Natural killer cell (primary cell): ENCODE measurements around the gene FAHD2A. TPM values are rescaled to one million over a fixed set of nuclear protein-coding genes. Genes with fewer than 3 reads are reported as not detected.
"Not testable (repeated sequence)": the region's sequence is repeated elsewhere in the genome, so short reads cannot be mapped to it uniquely, and the experiment has no call there.

Experiments used
- ATAC-seq, 3 donors: fragments of 150-1000 bp in 2 of 3; fragments of 200-7000 bp in 1 of 3; cut with Tn5 transposase; 1 replicate in 1 of 3; 2 replicates in 2 of 3; pipeline ENCODE4 v1.10.0; 2021; ENCODE audit warnings: mild to moderate bottlenecking in 2 of 3, moderate library complexity in 2 of 3
- DNase-seq, 2 donors: peaks; one replicate each; pipeline versions ENCODE4 v3.0.0 to v3.0.0-alpha.2; 2013 to 2021; ENCODE audit warnings: mixed read lengths in 1 of 2
- H3K27ac ChIP-seq: one replicate; pipeline ENCODE4 v1.5.1; 2013; ENCODE audit warnings: mild to moderate bottlenecking, low read length
- H3K27me3 ChIP-seq: one replicate; pipeline ENCODE4 v1.6.1; 2013; ENCODE audit warnings: low read length; ENCODE audit not compliant: control insufficient read depth, insufficient read depth
- H3K36me3 ChIP-seq: one replicate; pipeline ENCODE4 v1.6.1; 2013; ENCODE audit warnings: low read length; ENCODE audit not compliant: control insufficient read depth, insufficient read depth
- H3K4me1 ChIP-seq: one replicate; pipeline ENCODE4 v1.6.1; 2013; ENCODE audit warnings: low read length; ENCODE audit not compliant: control insufficient read depth, insufficient read depth
- H3K4me3 ChIP-seq: one replicate; pipeline ENCODE4 v1.5.1; 2013; ENCODE audit warnings: low read length
- H3K9me3 ChIP-seq: one replicate; pipeline ENCODE4 v1.6.1; 2013; ENCODE audit warnings: low read length; ENCODE audit not compliant: control insufficient read depth, insufficient read depth
- H3K27ac Mint-ChIP-seq, 2 donors: one replicate each; pipeline ENCODE4 v1.8.0; 2022; ENCODE audit warnings: mild to moderate bottlenecking in 2 of 2, mixed read lengths in 2 of 2, moderate library complexity in 1 of 2
- H3K27me3 Mint-ChIP-seq, 2 donors: one replicate each; pipeline ENCODE4 v1.8.0; 2022; ENCODE audit warnings: low read depth in 2 of 2, mixed read lengths in 2 of 2
- H3K36me3 Mint-ChIP-seq: one replicate; pipeline ENCODE4 v1.8.0; 2022; ENCODE audit warnings: mixed read lengths
- H3K4me1 Mint-ChIP-seq, 2 donors: one replicate each; pipeline ENCODE4 v1.8.0; 2022; ENCODE audit warnings: mixed read lengths in 2 of 2
- H3K4me3 Mint-ChIP-seq: one replicate; pipeline ENCODE4 v1.8.0; 2022; ENCODE audit warnings: mild to moderate bottlenecking, moderate library complexity, mixed read lengths
- H3K9me3 Mint-ChIP-seq, 2 donors: one replicate each; pipeline ENCODE4 v1.8.0; 2022; ENCODE audit warnings: mixed read lengths in 2 of 2
- WGBS: methylation state at CpG from one replicate; pipeline ENCODE4 v1.1.7; 2013; ENCODE audit warnings: missing lambda C conversion rate; ENCODE audit not compliant: insufficient coverage; 5-methylcytosine and 5-hydroxymethylcytosine counted together
- intact Hi-C: fragments of 100-400 bp; cut with micrococcal nuclease; formaldehyde crosslinking; loops from one replicate; pipeline ENCODE4 v1.14.2; 2022
- total RNA-seq, 4 donors: library from RNA; stranded (reverse); fragments of 120-200 nt in 1 of 4; gene quantifications; one replicate each; pipeline versions ENCODE4 v1.2.3 to v1.2.4, GENCODE V29; 2013 to 2022

FAHD2A gene
- total RNA-seq, 3 donors from 2014 or later (not counting 1 experiment from before 2014, with no cell fraction given), result 21.6 to 25.4 (median 22.0) TPM

- H3K27me3 Mint-ChIP-seq, H3K36me3 Mint-ChIP-seq, H3K27ac Mint-ChIP-seq, DNase-seq, H3K9me3 Mint-ChIP-seq, ATAC-seq, H3K4me1 ChIP-seq, H3K27me3 ChIP-seq, H3K4me1 Mint-ChIP-seq, H3K9me3 ChIP-seq, intact Hi-C loops, H3K4me3 ChIP-seq, H3K27ac ChIP-seq, H3K36me3 ChIP-seq, H3K4me3 Mint-ChIP-seq: not testable (repeated sequence)
- no CpG with 5 or more reads among the region's 2 CpGs for WGBS
Observed at GRCh38 chr2:95442474-95443099, 40.1 kb downstream of the FAHD2A start.

- DNase-seq, H3K9me3 ChIP-seq, H3K27me3 Mint-ChIP-seq, ATAC-seq, H3K4me3 ChIP-seq, intact Hi-C loops, H3K27ac ChIP-seq, H3K27me3 ChIP-seq, H3K36me3 Mint-ChIP-seq, H3K27ac Mint-ChIP-seq, H3K4me3 Mint-ChIP-seq, H3K4me1 Mint-ChIP-seq, H3K36me3 ChIP-seq, H3K4me1 ChIP-seq, H3K9me3 Mint-ChIP-seq: not testable (repeated sequence)
- WGBS, result no CpG with 5 or more reads among the region's 2 CpGs
Observed at GRCh38 chr2:95445317-95445716, 42.8 kb downstream of the FAHD2A start.

DNA sequence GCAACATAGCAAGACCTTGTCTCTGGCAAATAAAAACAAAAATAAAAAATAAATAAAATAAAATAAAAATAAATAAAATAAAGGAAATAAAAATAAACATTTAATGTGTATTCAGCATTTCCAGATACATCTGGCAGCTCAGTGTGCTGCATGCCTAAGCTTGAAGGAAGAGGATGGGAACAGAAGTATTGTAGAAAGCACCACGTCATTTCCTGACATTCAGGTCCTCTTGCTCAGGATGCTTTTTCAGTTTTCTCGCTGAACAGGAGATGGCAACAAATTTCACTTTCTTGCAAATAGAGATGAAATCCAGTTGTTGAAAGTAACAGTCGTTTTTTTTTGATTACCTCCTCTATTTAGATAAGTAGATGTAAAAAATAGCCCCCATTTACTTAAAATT, 60.8 kb downstream of the FAHD2A start:
- H3K36me3 Mint-ChIP-seq, H3K4me1 Mint-ChIP-seq, DNase-seq, H3K9me3 Mint-ChIP-seq, H3K27ac ChIP-seq, H3K4me3 Mint-ChIP-seq, H3K4me3 ChIP-seq, H3K27me3 Mint-ChIP-seq, ATAC-seq, H3K27me3 ChIP-seq, intact Hi-C loops, H3K9me3 ChIP-seq, H3K4me1 ChIP-seq, H3K36me3 ChIP-seq, H3K27ac Mint-ChIP-seq: not testable (repeated sequence)
- no CpG with 5 or more reads among the region's 3 CpGs for WGBS

Other genes starting within 250 kb of the FAHD2A start
- 10 to 100 TPM; 12.4 to 26.0 (median 12.8) TPM for gene ZNF514, start 242.9 kb upstream of the FAHD2A start, total RNA-seq
- gene ZNF2, start 236.9 kb upstream of the FAHD2A start, total RNA-seq, result 1 to 10 TPM in 2 of 3 donors, under 1 TPM in 1; 0.96 to 2.7 (median 2.4) TPM
- 1 to 10 TPM; 2.9 to 4.6 (median 3.2) TPM for gene ZNF892, start 195.2 kb upstream of the FAHD2A start, total RNA-seq
- 1 to 10 TPM in 1 of 3 donors, under 1 TPM in 2; 0.64 to 1.1 (median 0.70) TPM for gene PROM2, start 128.3 kb upstream of the FAHD2A start, total RNA-seq
- 1 to 10 TPM in 1 of 3 donors, under 1 TPM in 1, not detected in 1; 0.52 to 1.4 TPM for gene KCNIP3, start 105.4 kb upstream of the FAHD2A start, total RNA-seq
- not detected for gene TRIM43B, start 82.0 kb downstream of the FAHD2A start, total RNA-seq
- not detected for gene TRIM43, start 189.3 kb downstream of the FAHD2A start, total RNA-seq